ENCODE data around the gene MYH10.

Gene MYH10

GRCh38 chr17:8611137-8611536 is 19.4 kb downstream of the MYH10 start:
- Histone ChIP-seq H3K27me3 (ENCODE audit: control insufficient read depth, insufficient read depth, low read length) (no peaks in the 10 kb centered on the region), H3K4me1 (ENCODE audit: control insufficient read depth, insufficient read depth, low read length) (0 out of 2 replicates have a peak, but pooled peaks cover 1% of the 10 kb centered on the region), H3K4me3 (ENCODE audit: low read length) (no peak overlapping the region), H3K27ac (ENCODE audit: low read length) (no peak overlapping the region), H3K36me3 (ENCODE audit: control insufficient read depth, insufficient read depth, low read length) (no peaks in the 10 kb centered on the region), H3K9me3 (ENCODE audit: control insufficient read depth, insufficient read depth, low read length) (no peaks in the 10 kb centered on the region)
- DNase-seq (ENCODE audit: low read depth, low spot score) = no peak
- WGBS (ENCODE audit: insufficient coverage, insufficient read length) = no CpG with 5 or more reads among the region's 2 CpGs

DNA sequence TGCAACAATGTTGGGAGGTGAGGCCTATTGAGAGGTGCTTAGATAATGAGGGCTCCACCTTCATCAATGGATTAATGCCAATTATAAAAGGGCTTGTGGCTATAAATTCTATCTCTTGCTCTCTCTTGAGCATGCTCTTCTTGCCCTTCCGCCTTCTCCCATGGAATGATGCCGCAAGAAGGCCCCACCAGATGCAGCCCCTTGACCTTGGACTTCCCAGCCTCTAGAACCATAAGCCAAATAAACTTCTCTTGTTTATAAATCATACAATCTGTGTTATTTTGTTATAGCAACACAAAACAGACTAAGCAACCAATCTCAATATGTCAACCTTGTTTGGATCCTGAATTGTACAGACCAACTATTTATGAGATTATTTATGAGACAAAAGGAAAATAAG is 20.0 kb downstream of the MYH10 start:
- DNase-seq (ENCODE audit: low read depth, low spot score) = no peak
- no peaks in the 10 kb centered on the region for H3K36me3 ChIP-seq (ENCODE audit: control insufficient read depth, insufficient read depth, low read length)
- H3K27me3 ChIP-seq (ENCODE audit: control insufficient read depth, insufficient read depth, low read length) = no peaks in the 10 kb centered on the region
- 0 out of 2 replicates have a peak, but pooled peaks cover 1% of the 10 kb centered on the region for H3K4me1 ChIP-seq (ENCODE audit: control insufficient read depth, insufficient read depth, low read length)
- no peaks in the 10 kb centered on the region for H3K9me3 ChIP-seq (ENCODE audit: control insufficient read depth, insufficient read depth, low read length)
- no peak overlapping the region for H3K4me3 ChIP-seq (ENCODE audit: low read length)
- WGBS (ENCODE audit: insufficient coverage, insufficient read length) = no CpG with 5 or more reads among the region's 2 CpGs
- H3K27ac ChIP-seq (ENCODE audit: low read length) = no peak overlapping the region

DNA sequence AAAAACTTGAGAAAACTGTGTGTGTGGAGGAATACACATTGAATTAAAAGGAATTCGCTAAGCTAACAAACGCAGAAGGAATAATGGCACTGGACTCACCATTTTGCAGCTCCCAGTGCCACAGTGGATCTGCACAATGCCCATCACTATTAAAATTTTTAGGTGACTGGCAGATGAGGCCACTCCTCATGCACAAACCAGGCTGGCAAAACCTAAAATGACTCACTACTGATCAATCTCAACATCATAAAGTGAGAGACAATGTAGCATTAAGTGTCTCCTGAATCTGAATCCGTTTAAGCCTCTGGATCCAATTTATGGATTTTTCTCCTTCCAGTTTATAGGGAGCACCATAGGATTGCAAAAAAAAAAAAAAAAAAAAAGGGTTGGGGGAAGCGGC is 20.6 kb downstream of the MYH10 start:
- no peaks in the 10 kb centered on the region for H3K27me3 ChIP-seq (ENCODE audit: control insufficient read depth, insufficient read depth, low read length)
- WGBS (ENCODE audit: insufficient coverage, insufficient read length) = no CpG with 5 or more reads among the region's 4 CpGs
- no peak overlapping the region for H3K27ac ChIP-seq (ENCODE audit: low read length)
- no peaks in the 10 kb centered on the region for H3K9me3 ChIP-seq (ENCODE audit: control insufficient read depth, insufficient read depth, low read length)
- no peaks in the 10 kb centered on the region for H3K36me3 ChIP-seq (ENCODE audit: control insufficient read depth, insufficient read depth, low read length)
- DNase-seq (ENCODE audit: low read depth, low spot score) = no peak
- no peak overlapping the region for H3K4me3 ChIP-seq (ENCODE audit: low read length)
- 0 out of 2 replicates have a peak, but pooled peaks cover 1% of the 10 kb centered on the region for H3K4me1 ChIP-seq (ENCODE audit: control insufficient read depth, insufficient read depth, low read length)

DNA sequence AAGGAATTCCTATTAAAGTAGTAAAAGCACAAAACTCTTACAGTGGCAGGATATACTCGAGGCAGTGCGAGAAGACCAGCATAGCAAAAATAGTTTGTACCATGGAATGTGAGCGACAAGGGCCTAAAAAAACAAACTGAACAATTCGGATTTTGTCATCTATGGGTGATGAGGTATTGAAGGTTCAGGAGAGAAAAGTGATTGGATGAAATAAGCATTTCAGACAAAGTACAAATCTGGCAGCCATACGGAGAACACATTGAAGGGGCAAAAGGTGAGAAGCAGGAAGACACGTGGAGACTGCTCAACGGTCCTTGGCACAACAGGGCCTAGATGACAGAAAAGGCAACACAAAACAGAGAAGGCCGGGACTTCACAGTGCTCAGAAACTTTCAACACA is 22.5 kb downstream of the MYH10 start:
- 0 out of 2 replicates have a peak, but pooled peaks cover 1% of the 10 kb centered on the region for H3K4me1 ChIP-seq (ENCODE audit: control insufficient read depth, insufficient read depth, low read length)
- DNase-seq (ENCODE audit: low read depth, low spot score) = no peak
- no peaks in the 10 kb centered on the region for H3K27me3 ChIP-seq (ENCODE audit: control insufficient read depth, insufficient read depth, low read length)
- H3K9me3 ChIP-seq (ENCODE audit: control insufficient read depth, insufficient read depth, low read length) = no peaks in the 10 kb centered on the region
- H3K36me3 ChIP-seq (ENCODE audit: control insufficient read depth, insufficient read depth, low read length) = no peaks in the 10 kb centered on the region
- WGBS (ENCODE audit: insufficient coverage, insufficient read length) = no CpG with 5 or more reads among the region's 8 CpGs
- H3K4me3 ChIP-seq (ENCODE audit: low read length) = no peak overlapping the region
- H3K27ac ChIP-seq (ENCODE audit: low read length) = no peak overlapping the region

GRCh38 chr17:8606401-8606800 is 24.1 kb downstream of the MYH10 start:
- no CpG with 5 or more reads among the region's 3 CpGs for WGBS (ENCODE audit: insufficient coverage, insufficient read length)
- no peak overlapping the region for H3K27ac ChIP-seq (ENCODE audit: low read length)

DNA sequence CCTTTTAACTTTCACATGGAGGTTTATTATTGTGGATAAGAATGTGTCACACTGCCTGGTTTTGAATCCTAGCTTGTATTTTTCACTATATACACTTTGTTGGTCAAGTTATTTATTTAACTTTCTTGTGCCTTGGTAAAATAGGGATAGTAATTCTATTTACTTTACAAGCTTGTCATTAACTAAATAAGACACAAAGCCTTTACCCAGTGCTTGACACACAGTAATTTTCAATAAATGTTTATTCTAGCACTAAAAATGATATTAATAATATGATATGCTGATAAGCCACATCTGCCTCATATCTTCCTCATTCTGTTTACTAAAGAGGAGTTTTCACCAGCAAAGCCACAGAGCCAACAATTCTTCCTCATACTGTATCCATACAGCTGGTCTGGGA is 27.8 kb downstream of the MYH10 start:
- Histone ChIP-seq H3K27ac (ENCODE audit: low read length) (no peak overlapping the region), H3K36me3 (ENCODE audit: control insufficient read depth, insufficient read depth, low read length) (peaks cover 6% of the 10 kb centered on the region; the same call in 1 of the 2 replicates), H3K27me3 (ENCODE audit: control insufficient read depth, insufficient read depth, low read length) (no peaks in the 10 kb centered on the region), H3K4me1 (ENCODE audit: control insufficient read depth, insufficient read depth, low read length) (peaks cover 1% of the 10 kb centered on the region), H3K9me3 (ENCODE audit: control insufficient read depth, insufficient read depth, low read length) (no peaks in the 10 kb centered on the region), H3K4me3 (ENCODE audit: low read length) (no peak overlapping the region)
- DNase-seq (ENCODE audit: low read depth, low spot score) = no peak

More at GRCh38 chr17:8606401-8606800, 24.1 kb downstream of the MYH10 start:
- Histone ChIP-seq H3K4me3 (ENCODE audit: low read length) (no peak overlapping the region), H3K4me1 (ENCODE audit: control insufficient read depth, insufficient read depth, low read length) (peaks cover 3% of the 10 kb centered on the region; the same call in 1 of the 2 replicates), H3K9me3 (ENCODE audit: control insufficient read depth, insufficient read depth, low read length) (no peaks in the 10 kb centered on the region), H3K27me3 (ENCODE audit: control insufficient read depth, insufficient read depth, low read length) (no peaks in the 10 kb centered on the region), H3K36me3 (ENCODE audit: control insufficient read depth, insufficient read depth, low read length) (peaks cover 3% of the 10 kb centered on the region; the same call in 1 of the 2 replicates)
- DNase-seq (ENCODE audit: low read depth, low spot score) = no peak

GRCh38 chr17:8599351-8600011 is 31.0 kb downstream of the MYH10 start:
- no peak for DNase-seq (ENCODE audit: low read depth, low spot score)
- peaks cover 1% of the 10 kb centered on the region for H3K4me1 ChIP-seq (ENCODE audit: control insufficient read depth, insufficient read depth, low read length)
- H3K27me3 ChIP-seq (ENCODE audit: control insufficient read depth, insufficient read depth, low read length) = no peaks in the 10 kb centered on the region
- peaks cover 6% of the 10 kb centered on the region; the same call in 1 of the 2 replicates for H3K36me3 ChIP-seq (ENCODE audit: control insufficient read depth, insufficient read depth, low read length)
- no peaks in the 10 kb centered on the region for H3K9me3 ChIP-seq (ENCODE audit: control insufficient read depth, insufficient read depth, low read length)
- no CpG with 5 or more reads among the region's 1 CpG for WGBS (ENCODE audit: insufficient coverage, insufficient read length)
- H3K27ac ChIP-seq (ENCODE audit: low read length) = no peak overlapping the region
- no peak overlapping the region for H3K4me3 ChIP-seq (ENCODE audit: low read length)

DNA sequence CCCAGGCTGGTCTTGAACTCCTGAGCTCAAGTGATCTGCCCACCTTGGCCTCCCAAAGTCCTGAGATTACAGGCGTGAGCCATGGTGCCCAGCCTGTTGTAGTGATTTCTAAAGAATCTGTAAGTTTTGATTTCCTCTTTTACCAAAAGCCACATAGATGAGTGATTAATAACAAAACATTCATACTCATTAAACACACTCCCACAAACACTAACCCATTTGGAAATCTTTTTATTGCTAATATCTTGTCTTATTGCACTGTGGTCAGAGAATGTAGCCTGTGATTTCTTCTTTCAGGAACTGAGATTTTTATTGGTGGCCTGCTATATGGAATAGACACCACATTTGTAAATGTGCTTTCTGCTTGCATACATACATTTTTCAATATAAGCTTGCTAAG is 31.6 kb downstream of the MYH10 start:
- no peak for DNase-seq (ENCODE audit: low read depth, low spot score)
- H3K27ac ChIP-seq (ENCODE audit: low read length) = no peak overlapping the region
- no peak overlapping the region for H3K4me3 ChIP-seq (ENCODE audit: low read length)
- H3K36me3 ChIP-seq (ENCODE audit: control insufficient read depth, insufficient read depth, low read length) = peaks cover 6% of the 10 kb centered on the region; the same call in 1 of the 2 replicates
- H3K4me1 ChIP-seq (ENCODE audit: control insufficient read depth, insufficient read depth, low read length) = peaks cover 1% of the 10 kb centered on the region
- H3K9me3 ChIP-seq (ENCODE audit: control insufficient read depth, insufficient read depth, low read length) = no peaks in the 10 kb centered on the region
- no peaks in the 10 kb centered on the region for H3K27me3 ChIP-seq (ENCODE audit: control insufficient read depth, insufficient read depth, low read length)
- no CpG with 5 or more reads among the region's 1 CpG for WGBS (ENCODE audit: insufficient coverage, insufficient read length)

- no peaks in the 10 kb centered on the region for H3K27me3 ChIP-seq (ENCODE audit: control insufficient read depth, insufficient read depth, low read length)
- DNase-seq (ENCODE audit: low read depth, low spot score) = no peak
- WGBS (ENCODE audit: insufficient coverage, insufficient read length) = no CpG with 5 or more reads among the region's 1 CpG
- no peaks in the 10 kb centered on the region for H3K9me3 ChIP-seq (ENCODE audit: control insufficient read depth, insufficient read depth, low read length)
- H3K36me3 ChIP-seq (ENCODE audit: control insufficient read depth, insufficient read depth, low read length) = no peaks in the 10 kb centered on the region
- no peaks in the 10 kb centered on the region for H3K4me1 ChIP-seq (ENCODE audit: control insufficient read depth, insufficient read depth, low read length)
- H3K4me3 ChIP-seq (ENCODE audit: low read length) = no peak overlapping the region
- no peak overlapping the region for H3K27ac ChIP-seq (ENCODE audit: low read length)
Measured at GRCh38 chr17:8593830-8594229, 36.7 kb downstream of the MYH10 start.

DNA sequence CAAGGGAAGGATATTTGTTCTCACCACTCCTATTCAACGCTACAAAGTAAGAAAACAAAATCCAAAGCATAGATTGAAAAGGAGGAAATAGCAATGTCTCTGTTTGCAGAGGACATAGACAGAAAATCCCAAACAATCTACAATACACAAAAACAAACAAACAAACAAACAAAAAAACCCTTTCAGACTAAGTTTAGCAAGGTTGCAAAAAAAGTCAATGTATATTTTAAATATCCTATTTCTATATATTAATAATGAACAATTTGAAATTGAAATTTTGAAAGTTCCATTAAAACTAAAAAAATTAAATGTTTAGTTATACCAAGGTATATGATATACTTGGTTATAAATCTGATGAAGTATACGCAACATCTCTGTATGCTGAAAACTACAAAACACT is 37.2 kb downstream of the MYH10 start:
- no peak for DNase-seq (ENCODE audit: low read depth, low spot score)
- Histone ChIP-seq H3K4me3 (ENCODE audit: low read length) (no peak overlapping the region), H3K27me3 (ENCODE audit: control insufficient read depth, insufficient read depth, low read length) (no peaks in the 10 kb centered on the region), H3K27ac (ENCODE audit: low read length) (no peak overlapping the region), H3K9me3 (ENCODE audit: control insufficient read depth, insufficient read depth, low read length) (no peaks in the 10 kb centered on the region), H3K36me3 (ENCODE audit: control insufficient read depth, insufficient read depth, low read length) (no peaks in the 10 kb centered on the region), H3K4me1 (ENCODE audit: control insufficient read depth, insufficient read depth, low read length) (no peaks in the 10 kb centered on the region)
- WGBS (ENCODE audit: insufficient coverage, insufficient read length) = no CpG with 5 or more reads among the region's 2 CpGs
